Measurements from ENCODE around the gene FIZ1. TPM values are rescaled to one million over a fixed set of nuclear protein-coding genes. Genes with fewer than 3 reads are reported as not detected.

FIZ1 gene
- total RNA-seq, 2 experiments from 2014 or later: 6.0 to 17.1 TPM

GRCh38 chr19:55645512-55645881, 46.2 kb upstream of the FIZ1 start:
- CTCF ChIA-PET (ENCODE audit: unreplicated experiment): no interaction called here
- peak overlapping the region; percentile 86 for H3K27ac ChIP-seq (ENCODE audit: low read depth, low read length, poor library complexity, severe bottlenecking)
- no peaks in the 10 kb centered on the region for H3K9me2 ChIP-seq (ENCODE audit: insufficient read depth, low read length)
- intact Hi-C loops (cut with micrococcal nuclease; ENCODE audit: unreplicated experiment): no loop called here
- H3K4me2 ChIP-seq (ENCODE audit: low read length): peak overlapping the region; percentile 89
- no peaks in the 10 kb centered on the region for H4K20me1 ChIP-seq (ENCODE audit: insufficient read depth, low read length)
- BruUV-seq (replicated peaks): TSS peak; percentile 73
- H3K4me3 ChIP-seq (ENCODE audit: low read depth, low read length, poor library complexity, severe bottlenecking): peak overlapping the region; percentile 98
- peaks cover 43% of the 10 kb centered on the region for H3K36me3 ChIP-seq (ENCODE audit: insufficient read depth, low read length)
- POLR2A ChIA-PET: interaction anchor here (1.2 kb wide), 1 partner anchor 9 kb away, joined by 3 read pairs; no protein-coding TSS in a partner anchor
- H3K4me1 ChIP-seq (ENCODE audit: insufficient read depth, low read length, poor library complexity, severe bottlenecking): peaks cover 54% of the 10 kb centered on the region
- no peak overlapping the region for H2AFZ ChIP-seq (ENCODE audit: low read length)
- H3K79me2 ChIP-seq (ENCODE audit: insufficient read depth, low read depth, low read length): peaks cover 61% of the 10 kb centered on the region
- DNase-seq (ENCODE audit: low spot score): no peak
- no peaks in the 10 kb centered on the region for H3K9me3 ChIP-seq (ENCODE audit: low read length)
- no peak for TF ChIP-seq EZH2phosphoT487 (IDR thresholded peaks at IDR 0.05; ENCODE audit: borderline replicate concordance, low read depth, low read length)
- TF ChIP-seq, protein P1, sequence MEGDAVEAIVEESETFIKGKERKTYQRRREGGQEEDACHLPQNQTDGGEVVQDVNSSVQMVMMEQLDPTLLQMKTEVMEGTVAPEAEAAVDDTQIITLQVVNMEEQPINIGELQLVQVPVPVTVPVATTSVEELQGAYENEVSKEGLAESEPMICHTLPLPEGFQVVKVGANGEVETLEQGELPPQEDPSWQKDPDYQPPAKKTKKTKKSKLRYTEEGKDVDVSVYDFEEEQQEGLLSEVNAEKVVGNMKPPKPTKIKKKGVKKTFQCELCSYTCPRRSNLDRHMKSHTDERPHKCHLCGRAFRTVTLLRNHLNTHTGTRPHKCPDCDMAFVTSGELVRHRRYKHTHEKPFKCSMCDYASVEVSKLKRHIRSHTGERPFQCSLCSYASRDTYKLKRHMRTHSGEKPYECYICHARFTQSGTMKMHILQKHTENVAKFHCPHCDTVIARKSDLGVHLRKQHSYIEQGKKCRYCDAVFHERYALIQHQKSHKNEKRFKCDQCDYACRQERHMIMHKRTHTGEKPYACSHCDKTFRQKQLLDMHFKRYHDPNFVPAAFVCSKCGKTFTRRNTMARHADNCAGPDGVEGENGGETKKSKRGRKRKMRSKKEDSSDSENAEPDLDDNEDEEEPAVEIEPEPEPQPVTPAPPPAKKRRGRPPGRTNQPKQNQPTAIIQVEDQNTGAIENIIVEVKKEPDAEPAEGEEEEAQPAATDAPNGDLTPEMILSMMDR (conservative IDR thresholded peaks at IDR 0.05; ENCODE audit: low read length): no peak

DNA sequence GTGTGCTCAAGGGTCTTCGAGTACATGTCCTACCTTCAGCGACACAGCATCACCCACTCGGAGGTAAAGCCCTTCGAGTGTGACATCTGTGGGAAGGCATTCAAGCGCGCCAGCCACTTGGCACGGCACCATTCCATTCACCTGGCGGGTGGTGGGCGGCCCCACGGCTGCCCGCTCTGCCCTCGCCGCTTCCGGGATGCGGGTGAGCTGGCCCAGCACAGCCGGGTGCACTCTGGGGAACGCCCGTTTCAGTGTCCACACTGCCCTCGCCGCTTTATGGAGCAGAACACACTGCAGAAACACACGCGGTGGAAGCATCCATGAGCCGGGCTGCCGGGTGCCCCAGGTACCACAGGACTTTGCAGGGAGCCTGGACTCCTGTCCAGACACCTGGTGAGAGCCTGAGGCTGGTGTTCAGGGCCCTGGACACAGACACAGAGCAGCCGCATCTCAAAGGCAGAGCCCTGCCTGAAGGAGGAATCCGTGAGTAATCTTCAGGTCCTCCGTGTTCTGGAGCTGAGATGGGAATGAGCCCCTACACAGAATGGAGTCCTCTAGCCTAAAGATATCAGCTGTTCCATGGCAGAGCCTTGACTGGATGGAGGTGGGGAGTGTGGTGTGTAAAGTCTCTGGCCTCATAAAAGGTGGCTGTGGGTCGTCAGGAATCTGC, 45.7 kb upstream of the FIZ1 start:
- no peaks in the 10 kb centered on the region for H3K9me2 ChIP-seq (ENCODE audit: insufficient read depth, low read length)
- H3K9me3 ChIP-seq (ENCODE audit: low read length): no peaks in the 10 kb centered on the region
- TF ChIP-seq, protein P1 (conservative IDR thresholded peaks at IDR 0.05; ENCODE audit: low read length): no peak
- no peak for TF ChIP-seq EZH2phosphoT487 (IDR thresholded peaks at IDR 0.05; ENCODE audit: borderline replicate concordance, low read depth, low read length)
- BruUV-seq (replicated peaks): no TSS peak
- peak overlapping the region; percentile 86 for H3K27ac ChIP-seq (ENCODE audit: low read depth, low read length, poor library complexity, severe bottlenecking)
- peak overlapping the region; percentile 89 for H3K4me2 ChIP-seq (ENCODE audit: low read length)
- DNase-seq (ENCODE audit: low spot score): peak; percentile 54
- peaks cover 59% of the 10 kb centered on the region for H3K4me1 ChIP-seq (ENCODE audit: insufficient read depth, low read length, poor library complexity, severe bottlenecking)
- POLR2A ChIA-PET: interaction anchor here (1.2 kb wide), 1 partner anchor 9 kb away, joined by 3 read pairs; no protein-coding TSS in a partner anchor
- H3K4me3 ChIP-seq (ENCODE audit: low read depth, low read length, poor library complexity, severe bottlenecking): peak overlapping the region; percentile 98
- peaks cover 61% of the 10 kb centered on the region for H3K79me2 ChIP-seq (ENCODE audit: insufficient read depth, low read depth, low read length)
- peaks cover 38% of the 10 kb centered on the region for H3K36me3 ChIP-seq (ENCODE audit: insufficient read depth, low read length)
- CTCF ChIA-PET (ENCODE audit: unreplicated experiment): no interaction called here
- no peaks in the 10 kb centered on the region for H4K20me1 ChIP-seq (ENCODE audit: insufficient read depth, low read length)
- no peak overlapping the region for H2AFZ ChIP-seq (ENCODE audit: low read length)
- intact Hi-C loops (cut with micrococcal nuclease; ENCODE audit: unreplicated experiment): loop anchor here (5.0 kb wide), 1 partner anchor 497 kb away; the partner anchor contains the start of gene ZNF444

DNA sequence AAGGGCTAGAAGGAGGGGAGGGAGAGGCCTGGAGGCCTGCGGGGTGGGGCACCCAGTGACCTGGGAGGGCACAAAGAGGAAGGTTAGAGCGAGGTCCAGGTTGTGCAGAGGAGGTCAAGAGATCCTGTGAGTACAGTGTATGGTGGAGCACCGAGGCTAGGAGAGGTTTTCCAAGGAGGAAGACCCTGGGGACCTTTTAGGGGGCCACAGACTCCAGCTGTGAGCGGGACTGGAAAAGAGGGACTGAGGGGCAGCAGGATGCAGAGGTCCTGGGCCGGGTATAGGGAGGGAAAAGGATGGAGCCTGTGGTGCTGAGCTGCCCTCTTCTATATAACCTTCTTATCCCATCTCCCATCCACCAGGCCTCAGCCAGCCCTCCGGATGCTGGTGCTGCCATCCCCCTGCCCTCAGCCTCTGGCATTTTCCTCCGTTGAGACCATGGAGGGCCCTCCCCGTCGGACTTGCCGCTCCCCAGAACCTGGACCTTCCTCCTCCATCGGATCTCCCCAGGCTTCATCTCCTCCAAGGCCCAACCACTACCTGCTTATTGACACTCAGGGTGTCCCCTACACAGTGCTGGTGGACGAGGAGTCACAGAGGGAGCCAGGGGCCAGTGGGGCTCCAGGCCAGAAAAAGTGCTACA, 45.0 kb upstream of the FIZ1 start:
- intact Hi-C loops (cut with micrococcal nuclease; ENCODE audit: unreplicated experiment): loop anchor here (5.0 kb wide), 1 partner anchor 498 kb away; the partner anchor contains the start of gene ZNF444
- POLR2A ChIA-PET: no interaction called here
- Histone ChIP-seq H3K9me3 (ENCODE audit: low read length) (no peaks in the 10 kb centered on the region), H3K4me1 (ENCODE audit: insufficient read depth, low read length, poor library complexity, severe bottlenecking) (peaks cover 62% of the 10 kb centered on the region), H3K79me2 (ENCODE audit: insufficient read depth, low read depth, low read length) (peaks cover 61% of the 10 kb centered on the region), H3K4me2 (ENCODE audit: low read length) (peak overlapping the region; percentile 89), H3K4me3 (ENCODE audit: low read depth, low read length, poor library complexity, severe bottlenecking) (peak overlapping the region; percentile 98), H3K36me3 (ENCODE audit: insufficient read depth, low read length) (peaks cover 31% of the 10 kb centered on the region), H3K9me2 (ENCODE audit: insufficient read depth, low read length) (no peaks in the 10 kb centered on the region), H4K20me1 (ENCODE audit: insufficient read depth, low read length) (no peaks in the 10 kb centered on the region), H3K27ac (ENCODE audit: low read depth, low read length, poor library complexity, severe bottlenecking) (peak overlapping the region; percentile 86), H2AFZ (ENCODE audit: low read length) (no peak overlapping the region)
- CTCF ChIA-PET (ENCODE audit: unreplicated experiment): no interaction called here
- no TSS peak for BruUV-seq (replicated peaks)
- no peak for TF ChIP-seq EZH2phosphoT487 (IDR thresholded peaks at IDR 0.05; ENCODE audit: borderline replicate concordance, low read depth, low read length)
- TF ChIP-seq, protein P1 (conservative IDR thresholded peaks at IDR 0.05; ENCODE audit: low read length): no peak
- no peak for DNase-seq (ENCODE audit: low spot score)
